Neutrophil (primary cell): Measurements from ENCODE around the gene FCN3.

Experiments
- H3K27ac ChIP-seq: fragments of 200-600 bp; sonication (generic); 2 replicates; pipeline ENCODE4 v1.5.1; 2016; ENCODE audit warnings: mild to moderate bottlenecking, moderate library complexity
- H3K27me3 ChIP-seq: fragments of 200-600 bp; sonication (generic); 2 replicates; pipeline ENCODE4 v1.6.0; 2016; ENCODE audit warnings: mild to moderate bottlenecking
- H3K36me3 ChIP-seq: fragments of 200-600 bp; sonication (generic); 2 replicates; pipeline ENCODE4 v1.5.1; 2017
- H3K4me1 ChIP-seq, 2 experiments: fragments of 200-600 bp in 1 of 2; sonication (generic) in 1 of 2; 1 replicate in 1 of 2; 2 replicates in 1 of 2; pipeline versions ENCODE4 v1.5.1 to v1.6.1; 2013 to 2016; ENCODE audit warnings: low read depth in 1 of 2, low read length in 1 of 2, mild to moderate bottlenecking in 1 of 2, moderate library complexity in 1 of 2; ENCODE audit not compliant: control insufficient read depth in 1 of 2, insufficient read depth in 1 of 2
- H3K4me3 ChIP-seq, 2 experiments: fragments of 200-600 bp in 1 of 2; sonication (generic) in 1 of 2; 1 replicate in 1 of 2; 2 replicates in 1 of 2; pipeline ENCODE4 v1.5.1; 2013 to 2016; ENCODE audit warnings: low read depth in 1 of 2, low read length in 1 of 2, mild to moderate bottlenecking in 1 of 2, moderate library complexity in 1 of 2
- H3K9me3 ChIP-seq: fragments of 200-600 bp; sonication (generic); 2 replicates; pipeline ENCODE4 v1.5.1; 2016
- CTCF ChIP-seq: fragments of 200-600 bp; sonication (generic); IDR thresholded peaks from 2 replicates; pipeline ENCODE4 v1.5.1; 2016; ENCODE audit warnings: antibody characterized with exemption

FCN3 gene

DNA sequence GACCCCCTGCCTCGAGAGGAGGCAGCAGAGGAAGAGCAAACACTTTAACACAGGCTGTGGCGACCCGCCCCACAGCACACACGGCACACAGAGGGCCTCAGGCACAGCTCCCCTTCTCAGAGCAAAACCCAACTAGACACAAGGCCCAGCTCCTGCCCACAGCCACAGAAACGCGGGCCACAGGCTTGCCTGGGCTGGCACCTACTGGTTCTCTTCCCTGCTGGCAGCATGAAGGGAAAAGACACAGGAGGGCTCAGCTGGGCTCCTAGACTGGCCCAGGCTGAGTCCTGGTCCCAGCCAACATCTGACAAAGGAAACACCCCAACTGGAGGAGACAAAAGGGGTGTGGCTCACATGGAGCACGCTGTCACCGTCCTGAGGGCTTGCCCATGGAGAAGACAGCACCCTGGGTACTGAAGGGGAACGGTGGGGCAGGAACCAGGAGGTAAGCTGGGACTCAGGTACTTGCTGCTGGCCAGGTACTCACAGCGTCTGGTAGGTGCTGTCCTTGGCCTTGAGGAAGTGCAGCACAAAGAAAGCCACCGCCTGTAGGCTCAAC lies 5.0 kb upstream of the FCN3 start:
- Histone ChIP-seq H3K4me1 (peaks cover 0 to 9% of the 10 kb centered on the region in 2 experiments), H3K9me3 (no peaks in the 10 kb centered on the region), H3K4me3 (no peak overlapping the region), H3K27ac (no peak overlapping the region), H3K27me3 (peaks cover 22% of the 10 kb centered on the region), H3K36me3 (no peaks in the 10 kb centered on the region)
- TF ChIP-seq CTCF, result no peak

DNA sequence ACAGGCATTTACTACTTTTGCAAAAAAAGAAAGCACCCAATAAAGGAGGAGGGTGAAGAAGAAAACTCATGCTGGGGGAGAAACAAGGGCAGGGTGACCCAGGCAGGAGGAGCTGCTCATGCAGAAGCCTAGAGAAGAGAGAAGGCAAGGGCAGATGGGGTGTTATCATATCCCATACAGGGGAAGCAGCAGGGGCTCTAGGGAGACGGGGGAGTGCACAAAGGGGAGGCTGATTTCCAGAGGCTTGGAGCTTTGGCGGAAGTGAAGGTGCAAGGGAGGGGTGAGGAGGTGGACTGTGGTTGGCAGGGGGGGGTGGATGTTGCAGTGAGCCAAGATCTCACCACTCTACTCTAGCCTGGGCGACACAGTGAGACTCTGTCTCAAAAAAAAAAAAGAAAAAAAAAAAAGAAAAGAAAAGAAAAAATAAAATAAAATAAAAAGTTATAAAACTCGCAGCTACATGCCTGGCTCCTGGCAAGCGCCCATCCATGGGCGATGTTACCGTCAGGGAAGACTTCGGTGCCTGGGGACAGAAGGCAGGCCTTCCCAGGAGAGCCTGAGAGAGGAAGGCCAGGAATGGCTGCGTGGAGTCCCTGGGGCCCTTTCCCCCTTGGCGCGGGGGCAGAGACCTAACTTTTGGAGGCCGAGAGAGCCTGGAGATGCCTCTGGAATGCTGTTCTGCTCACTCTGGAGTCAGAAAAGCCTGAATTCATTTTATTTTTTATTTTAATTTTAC lies 3.3 kb upstream of the FCN3 start:
- Histone ChIP-seq H3K27ac (no peak overlapping the region), H3K4me1 (peaks cover 0 to 2% of the 10 kb centered on the region in 2 experiments), H3K27me3 (peaks cover 17% of the 10 kb centered on the region), H3K4me3 (no peak overlapping the region), H3K36me3 (no peaks in the 10 kb centered on the region), H3K9me3 (no peaks in the 10 kb centered on the region)
- TF ChIP-seq CTCF, result no peak

- H3K9me3 ChIP-seq, result no peaks in the 10 kb centered on the region
- H3K36me3 ChIP-seq, result no peaks in the 10 kb centered on the region
- TF ChIP-seq CTCF, result no peak
- no peaks in the 10 kb centered on the region for H3K27me3 ChIP-seq
- peaks cover 25 to 27% of the 10 kb centered on the region in 2 experiments for H3K4me1 ChIP-seq
- H3K4me3 ChIP-seq, result no peak overlapping the region
- H3K27ac ChIP-seq, result no peak overlapping the region
Measured at GRCh38 chr1:27372808-27373690, 1.6 kb downstream of the FCN3 start.

DNA sequence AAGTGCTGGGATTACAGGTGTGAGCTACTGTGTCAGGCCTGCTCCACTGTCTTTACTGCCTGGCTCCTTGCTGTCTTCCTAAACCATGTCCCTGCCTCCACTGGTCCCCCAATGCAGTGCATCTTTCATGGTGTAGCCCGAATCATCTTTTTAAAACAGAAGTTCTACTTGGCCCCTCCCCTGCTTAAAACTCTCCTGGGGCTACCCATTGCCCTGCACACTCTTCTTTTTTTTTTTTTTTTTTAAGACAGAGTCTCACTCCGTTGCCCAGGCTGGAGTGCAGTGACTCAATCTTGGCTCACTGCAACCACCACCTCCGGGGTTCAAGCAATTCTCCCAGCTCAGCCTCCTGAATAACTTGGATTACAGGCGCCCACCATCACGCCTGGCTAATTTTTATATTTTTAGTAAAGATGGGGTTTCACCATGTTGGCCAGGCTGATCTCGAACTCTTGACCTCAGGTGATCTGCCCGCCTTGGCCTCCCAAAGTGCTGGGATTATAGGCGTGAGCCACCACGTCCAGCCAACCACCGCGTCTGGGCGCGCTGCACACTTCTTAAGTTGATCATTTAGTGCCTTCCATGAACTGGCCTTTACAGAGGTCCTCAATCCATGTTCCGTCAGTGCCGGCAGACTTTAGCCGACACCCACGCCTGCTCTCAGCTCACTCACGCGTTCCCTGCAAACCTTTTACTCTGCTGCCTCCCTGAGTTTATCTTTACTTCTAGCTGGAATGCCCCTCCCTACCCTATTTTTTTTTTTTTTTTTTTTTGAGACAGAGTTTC lies 2.4 kb downstream of the FCN3 start:
- Histone ChIP-seq H3K36me3 (no peaks in the 10 kb centered on the region), H3K4me1 (peaks cover 33 to 35% of the 10 kb centered on the region in 2 experiments), H3K27me3 (peaks cover 8% of the 10 kb centered on the region), H3K9me3 (no peaks in the 10 kb centered on the region), H3K4me3 (no peak overlapping the region), H3K27ac (no peak overlapping the region)
- TF ChIP-seq CTCF, result no peak
